Measurements from ENCODE around the gene KCNT1.

The KCNT1 gene

DNA sequence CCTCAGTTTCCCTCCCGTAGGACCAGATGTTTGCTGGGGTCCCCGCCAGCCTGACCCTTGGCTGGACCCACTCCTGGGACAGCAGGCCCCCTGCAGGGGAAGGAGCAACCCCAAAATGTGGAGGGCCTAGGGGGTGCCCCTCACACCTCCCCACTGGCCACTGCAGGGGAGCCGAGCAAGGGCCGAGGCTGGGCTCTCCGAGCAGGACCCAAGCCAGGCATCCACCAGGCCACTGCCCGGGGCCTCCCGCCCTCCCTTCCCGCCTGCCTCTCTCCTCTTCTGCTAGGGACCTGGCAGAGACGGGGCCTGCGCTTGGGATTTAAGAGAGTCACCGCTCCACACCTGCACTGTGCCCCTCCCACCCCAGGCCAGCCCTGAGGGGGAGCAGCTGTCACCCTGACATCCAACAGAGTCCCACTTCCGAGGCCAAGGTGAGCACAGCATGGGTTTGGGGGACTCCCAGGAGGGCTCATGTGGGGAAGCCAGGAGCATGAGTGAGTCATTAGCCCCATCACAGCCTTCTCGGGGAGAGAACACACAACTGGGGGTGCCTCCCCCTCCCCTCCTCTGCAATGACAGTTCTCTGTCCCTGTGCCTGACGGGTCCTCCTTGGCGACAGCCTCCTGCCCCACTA, 18.5 kb upstream of the KCNT1 start:
- Mint-ChIP-seq H3K4me1 (no peaks in the 10 kb centered on the region), H3K4me3 (no peak overlapping the region), H3K27me3 (peaks cover 24 to 25% of the 10 kb centered on the region in 2 donors), H3K27ac (peak overlapping the region; percentile 56), H3K9me3 (no peaks in the 10 kb centered on the region), H3K36me3 (no peaks in the 10 kb centered on the region)
- ATAC-seq (replicated peaks) (no peak), DNase-seq (no peak)

- H3K27me3 Mint-ChIP-seq = peaks cover 24 to 25% of the 10 kb centered on the region in 2 donors
- no peaks in the 10 kb centered on the region for H3K9me3 Mint-ChIP-seq
- ATAC-seq (replicated peaks) (no peak), DNase-seq (no peak)
- no peak overlapping the region for H3K4me3 Mint-ChIP-seq
- H3K27ac Mint-ChIP-seq = no peak overlapping the region
- no peaks in the 10 kb centered on the region for H3K36me3 Mint-ChIP-seq
- H3K4me1 Mint-ChIP-seq = no peaks in the 10 kb centered on the region
These were observed 17.3 kb upstream of the KCNT1 start for GRCh38 chr9:135684691-135685090.

- Mint-ChIP-seq H3K9me3 (no peaks in the 10 kb centered on the region), H3K4me1 (no peaks in the 10 kb centered on the region)
- ATAC-seq (replicated peaks) = no peak
These were observed 14.8 kb upstream of the KCNT1 start for GRCh38 chr9:135687216-135687615.

DNA sequence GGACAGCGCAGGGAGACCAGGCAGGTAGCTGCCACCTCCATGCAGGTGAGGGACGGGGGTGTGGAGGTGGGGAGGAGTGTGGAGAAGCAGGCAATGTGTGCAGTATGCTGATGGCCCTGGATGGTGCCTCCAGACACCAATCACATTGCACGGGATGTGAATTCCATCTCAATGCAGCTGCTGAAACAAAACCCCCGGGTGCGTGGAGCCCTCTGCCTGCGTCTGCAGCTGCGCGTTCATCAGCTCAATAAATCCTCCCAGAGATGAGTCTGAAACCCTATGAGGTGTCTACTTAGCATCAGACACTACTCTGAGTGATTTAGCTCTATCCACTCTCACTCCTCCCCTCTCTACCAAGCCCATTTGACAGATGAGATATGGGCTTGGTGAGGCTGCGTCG, 13.0 kb upstream of the KCNT1 start:
- no peak overlapping the region for H3K27ac Mint-ChIP-seq
- no peak for ATAC-seq (replicated peaks)
- DNase-seq = no peak
- no peaks in the 10 kb centered on the region for H3K4me1 Mint-ChIP-seq
- H3K4me3 Mint-ChIP-seq = no peak overlapping the region
- no peaks in the 10 kb centered on the region for H3K9me3 Mint-ChIP-seq
- peaks cover 6 to 13% of the 10 kb centered on the region in 2 donors for H3K27me3 Mint-ChIP-seq
- no peaks in the 10 kb centered on the region for H3K36me3 Mint-ChIP-seq

More at GRCh38 chr9:135687216-135687615, 14.8 kb upstream of the KCNT1 start:
- Mint-ChIP-seq H3K4me3 (no peak overlapping the region), H3K27me3 (peaks cover 22 to 24% of the 10 kb centered on the region in 2 donors), H3K27ac (no peak overlapping the region), H3K36me3 (no peaks in the 10 kb centered on the region)
- DNase-seq = no peak

- DNase-seq (no peak), ATAC-seq (replicated peaks) (no peak)
- H3K27ac Mint-ChIP-seq = no peak overlapping the region
- no peaks in the 10 kb centered on the region for H3K36me3 Mint-ChIP-seq
- H3K4me1 Mint-ChIP-seq = no peaks in the 10 kb centered on the region
- H3K9me3 Mint-ChIP-seq = no peaks in the 10 kb centered on the region
- H3K27me3 Mint-ChIP-seq = peaks cover 0 to 6% of the 10 kb centered on the region in 2 donors
- no peak overlapping the region for H3K4me3 Mint-ChIP-seq
These were observed 11.0 kb upstream of the KCNT1 start for GRCh38 chr9:135690836-135691570.

DNA sequence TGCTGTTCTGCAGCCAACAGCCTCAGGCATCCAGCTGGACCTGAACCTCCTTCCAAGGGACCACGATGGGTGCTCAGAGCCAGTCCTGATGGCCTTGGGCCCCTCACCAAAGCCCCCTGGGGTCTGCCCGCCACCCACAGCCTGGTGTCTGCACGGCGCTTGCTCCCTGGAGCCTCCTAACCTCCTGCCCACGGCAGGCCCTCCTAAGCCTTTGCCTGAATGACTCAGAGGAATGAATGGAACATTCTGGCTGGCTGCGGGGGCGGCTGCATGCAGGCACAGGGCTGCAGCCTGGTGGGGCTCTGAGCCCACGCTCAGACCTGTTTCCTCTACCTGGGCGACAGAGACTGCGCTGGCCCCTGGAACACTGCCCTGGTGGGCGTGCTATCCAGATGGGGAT, 9.6 kb upstream of the KCNT1 start:
- no peaks in the 10 kb centered on the region for H3K9me3 Mint-ChIP-seq
- no peak overlapping the region for H3K27ac Mint-ChIP-seq
- peaks cover 0 to 8% of the 10 kb centered on the region in 2 donors for H3K27me3 Mint-ChIP-seq
- no peaks in the 10 kb centered on the region for H3K4me1 Mint-ChIP-seq
- no peaks in the 10 kb centered on the region for H3K36me3 Mint-ChIP-seq
- no peak overlapping the region for H3K4me3 Mint-ChIP-seq
- DNase-seq (no peak), ATAC-seq (replicated peaks) (no peak)

- Mint-ChIP-seq H3K4me3 (no peak overlapping the region), H3K9me3 (no peaks in the 10 kb centered on the region), H3K36me3 (no peaks in the 10 kb centered on the region), H3K4me1 (no peaks in the 10 kb centered on the region), H3K27me3 (peaks cover 0 to 8% of the 10 kb centered on the region in 2 donors), H3K27ac (no peak overlapping the region)
- ATAC-seq (replicated peaks) (no peak), DNase-seq (no peak)
These were observed 8.7 kb upstream of the KCNT1 start for GRCh38 chr9:135693265-135693664.

DNA sequence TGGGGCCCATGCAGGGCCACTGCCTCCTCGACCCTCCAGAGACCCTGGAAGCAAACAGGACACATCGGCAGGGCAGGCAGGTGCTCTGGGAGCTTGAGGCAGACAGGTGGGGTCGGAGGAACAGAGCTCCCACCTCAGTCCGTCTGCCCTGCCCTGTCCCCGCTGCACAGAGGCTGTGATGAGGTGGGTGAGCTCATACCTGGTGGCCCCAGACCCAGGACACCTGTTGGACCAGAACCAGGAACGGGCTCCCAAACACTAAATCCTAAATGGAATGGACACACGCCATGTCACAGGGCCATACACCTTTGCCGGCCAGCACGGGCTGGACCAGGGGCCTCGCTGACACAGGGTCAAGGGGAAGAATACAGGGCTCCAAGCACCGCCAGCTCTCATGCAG, 8.2 kb upstream of the KCNT1 start:
- no peaks in the 10 kb centered on the region for H3K9me3 Mint-ChIP-seq
- H3K27ac Mint-ChIP-seq = no peak overlapping the region
- no peaks in the 10 kb centered on the region for H3K4me1 Mint-ChIP-seq
- H3K36me3 Mint-ChIP-seq = no peaks in the 10 kb centered on the region
- DNase-seq = no peak
- peaks cover 0 to 8% of the 10 kb centered on the region in 2 donors for H3K27me3 Mint-ChIP-seq
- H3K4me3 Mint-ChIP-seq = no peak overlapping the region
- ATAC-seq (replicated peaks) = no peak

GRCh38 chr9:135694414-135694813, 7.6 kb upstream of the KCNT1 start:
- H3K9me3 Mint-ChIP-seq = no peaks in the 10 kb centered on the region
- H3K27me3 Mint-ChIP-seq = peaks cover 0 to 8% of the 10 kb centered on the region in 2 donors
- H3K4me1 Mint-ChIP-seq = no peaks in the 10 kb centered on the region
- no peaks in the 10 kb centered on the region for H3K36me3 Mint-ChIP-seq
- H3K27ac Mint-ChIP-seq = no peak overlapping the region
- DNase-seq (no peak), ATAC-seq (replicated peaks) (no peak)
- no peak overlapping the region for H3K4me3 Mint-ChIP-seq

- Mint-ChIP-seq H3K27ac (no peak overlapping the region), H3K4me3 (no peak overlapping the region), H3K9me3 (no peaks in the 10 kb centered on the region), H3K36me3 (no peaks in the 10 kb centered on the region), H3K27me3 (peaks cover 4 to 8% of the 10 kb centered on the region in 2 donors), H3K4me1 (no peaks in the 10 kb centered on the region)
- no peak for DNase-seq
- no peak for ATAC-seq (replicated peaks)
These were observed 6.9 kb upstream of the KCNT1 start for GRCh38 chr9:135695036-135695435.

DNA sequence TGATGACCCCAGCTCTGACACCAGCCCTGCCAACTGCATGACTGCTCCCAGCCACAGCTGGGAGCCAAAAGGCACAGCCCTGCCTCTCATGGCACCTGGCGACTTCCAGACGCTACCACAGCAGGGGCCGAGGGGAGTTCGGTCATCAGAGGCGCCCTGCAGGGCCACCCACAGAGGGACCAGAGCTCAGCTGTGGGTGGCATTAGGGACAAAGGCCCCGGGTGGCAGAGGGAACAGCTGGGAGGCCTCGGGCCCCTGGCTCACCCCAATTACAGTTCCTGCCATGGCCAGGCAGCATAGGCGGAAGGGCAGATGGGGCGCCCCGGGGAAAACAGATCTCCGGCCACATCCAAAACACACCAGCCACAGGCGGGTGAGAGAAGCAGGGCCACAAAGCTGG, 6.3 kb upstream of the KCNT1 start:
- no peak overlapping the region for H3K4me3 Mint-ChIP-seq
- ATAC-seq (replicated peaks) (no peak), DNase-seq (no peak)
- no peaks in the 10 kb centered on the region for H3K36me3 Mint-ChIP-seq
- no peaks in the 10 kb centered on the region for H3K9me3 Mint-ChIP-seq
- H3K27me3 Mint-ChIP-seq = peaks cover 10 to 12% of the 10 kb centered on the region in 2 donors
- no peaks in the 10 kb centered on the region for H3K4me1 Mint-ChIP-seq
- H3K27ac Mint-ChIP-seq = no peak overlapping the region

DNA sequence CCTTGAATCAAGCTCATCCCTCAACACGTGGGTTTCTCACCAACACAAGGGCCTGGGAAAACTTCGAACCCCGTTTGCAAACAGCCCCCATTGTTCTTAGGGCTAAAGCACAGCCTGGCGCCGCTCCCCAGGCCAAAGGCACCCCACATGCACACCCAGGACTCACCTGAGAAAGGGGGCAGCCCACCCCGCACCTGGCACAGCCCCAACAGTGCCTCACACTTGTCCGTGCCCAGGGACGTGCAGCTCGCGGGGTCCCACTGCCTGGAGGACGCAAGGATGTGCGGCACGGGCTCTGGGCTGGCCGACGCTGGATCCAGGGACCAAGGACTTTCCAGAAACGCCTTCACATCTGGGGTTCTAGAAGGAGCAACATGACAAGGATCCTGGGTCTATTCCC, 5.5 kb upstream of the KCNT1 start:
- no peaks in the 10 kb centered on the region for H3K36me3 Mint-ChIP-seq
- DNase-seq (no peak), ATAC-seq (replicated peaks) (no peak)
- no peak overlapping the region for H3K27ac Mint-ChIP-seq
- no peaks in the 10 kb centered on the region for H3K4me1 Mint-ChIP-seq
- H3K4me3 Mint-ChIP-seq = no peak overlapping the region
- H3K9me3 Mint-ChIP-seq = no peaks in the 10 kb centered on the region
- H3K27me3 Mint-ChIP-seq = peaks cover 8 to 13% of the 10 kb centered on the region in 2 donors

DNA sequence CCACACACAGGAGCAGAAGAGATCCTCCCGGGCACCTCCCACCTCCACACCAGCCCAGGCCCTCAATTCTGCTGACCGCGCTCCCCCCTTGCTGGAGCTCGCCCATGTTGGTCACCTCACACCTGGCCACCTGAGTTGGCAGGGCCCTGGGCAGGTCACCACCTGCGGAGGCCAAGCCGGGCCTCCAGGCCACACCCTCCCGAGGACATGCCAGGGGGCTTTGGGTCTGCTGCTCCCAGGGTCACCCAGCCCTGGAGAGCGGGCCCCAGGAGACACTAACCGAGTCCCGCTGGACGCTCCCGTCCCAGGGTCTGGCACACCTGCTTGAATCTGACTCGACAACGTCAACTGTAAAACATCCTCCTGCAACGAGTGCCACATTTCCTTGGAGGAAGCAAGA, 4.8 kb upstream of the KCNT1 start:
- Mint-ChIP-seq H3K9me3 (no peaks in the 10 kb centered on the region), H3K4me3 (no peak overlapping the region), H3K27me3 (peaks cover 8 to 13% of the 10 kb centered on the region in 2 donors), H3K4me1 (no peaks in the 10 kb centered on the region), H3K27ac (no peak overlapping the region), H3K36me3 (no peaks in the 10 kb centered on the region)
- DNase-seq = no peak
- ATAC-seq (replicated peaks) = no peak

- H3K27me3 Mint-ChIP-seq = peaks cover 8 to 21% of the 10 kb centered on the region in 2 donors
- no peaks in the 10 kb centered on the region for H3K4me1 Mint-ChIP-seq
- H3K9me3 Mint-ChIP-seq = no peaks in the 10 kb centered on the region
- H3K27ac Mint-ChIP-seq = no peak overlapping the region
- no peak for ATAC-seq (replicated peaks)
- no peak overlapping the region for H3K4me3 Mint-ChIP-seq
- no peak for DNase-seq
- no peaks in the 10 kb centered on the region for H3K36me3 Mint-ChIP-seq
These were observed 3.7 kb upstream of the KCNT1 start for GRCh38 chr9:135698236-135698635.

- Mint-ChIP-seq H3K27me3 (peaks cover 10 to 27% of the 10 kb centered on the region in 2 donors), H3K9me3 (no peaks in the 10 kb centered on the region), H3K4me3 (no peak overlapping the region), H3K4me1 (no peaks in the 10 kb centered on the region), H3K36me3 (no peaks in the 10 kb centered on the region), H3K27ac (no peak overlapping the region)
- DNase-seq (no peak), ATAC-seq (replicated peaks) (no peak)
These were observed 3.2 kb upstream of the KCNT1 start for GRCh38 chr9:135698767-135699166.
